GM18520 (cell line): Measurements from ENCODE around the gene FGGY.

ENCODE experiments used
- ATAC-seq: cut with Tn5 transposase; IDR thresholded peaks from one replicate; pipeline ENCODE4 v1.9.1; 2021; ENCODE audit not compliant: unreplicated experiment

FGGY gene

GRCh38 chr1:59378621-59379370 is 81.9 kb downstream of the FGGY start:
- ATAC-seq: no peak

GRCh38 chr1:59379371-59379728 is 82.5 kb downstream of the FGGY start:
- no peak for ATAC-seq

- ATAC-seq: no peak
Observed at GRCh38 chr1:59383963-59384362, 87.1 kb downstream of the FGGY start.

- no peak for ATAC-seq
Observed at GRCh38 chr1:59384443-59384842, 87.5 kb downstream of the FGGY start.

GRCh38 chr1:59388191-59388590 is 91.3 kb downstream of the FGGY start:
- no peak for ATAC-seq

- ATAC-seq: no peak
Observed at GRCh38 chr1:59389847-59390246, 93.0 kb downstream of the FGGY start.

GRCh38 chr1:59390307-59390706 is 93.4 kb downstream of the FGGY start:
- no peak for ATAC-seq

GRCh38 chr1:59391212-59392179 is 94.6 kb downstream of the FGGY start:
- no peak for ATAC-seq

GRCh38 chr1:59393211-59394180 is 96.6 kb downstream of the FGGY start:
- no peak for ATAC-seq

- ATAC-seq: no peak
Observed at GRCh38 chr1:59394706-59395425, 98.0 kb downstream of the FGGY start.

- no peak for ATAC-seq
Observed at GRCh38 chr1:59396387-59396786, 99.5 kb downstream of the FGGY start.

GRCh38 chr1:59397139-59397858 is 100.4 kb downstream of the FGGY start:
- ATAC-seq: no peak

- no peak for ATAC-seq
Observed at GRCh38 chr1:59399642-59400041, 102.7 kb downstream of the FGGY start.

GRCh38 chr1:59401581-59401980 is 104.7 kb downstream of the FGGY start:
- no peak for ATAC-seq

- no peak for ATAC-seq
Observed at GRCh38 chr1:59404796-59405195, 107.9 kb downstream of the FGGY start.

GRCh38 chr1:59406437-59407164 is 109.7 kb downstream of the FGGY start:
- ATAC-seq: no peak

GRCh38 chr1:59408608-59409240 is 111.8 kb downstream of the FGGY start:
- ATAC-seq: no peak

- ATAC-seq: no peak
Observed at GRCh38 chr1:59409549-59409948, 112.7 kb downstream of the FGGY start.

- ATAC-seq: no peak
Observed at GRCh38 chr1:59409986-59410385, 113.1 kb downstream of the FGGY start.
